GM12878 (cell line): ENCODE results near the gene SERPINF2.

Experiments used
- CHD2 ChIP-seq: IDR thresholded peaks from 2 replicates; pipeline ENCODE4 v1.6.1; 2011; ENCODE audit warnings: low read depth, low read length, improper control_type of control experiment, borderline replicate concordance
- CREM ChIP-seq: IDR thresholded peaks from 2 replicates; pipeline ENCODE4 v1.6.1; 2014; ENCODE audit warnings: antibody characterized with exemption, low read depth
- HDAC2 ChIP-seq: fragments of 200-600 bp; sonication (generic); IDR thresholded peaks from 2 replicates; pipeline ENCODE4 v1.6.1; 2017
- IRF3 ChIP-seq: fragments of 450-650 bp; IDR thresholded peaks from 2 replicates; pipeline ENCODE4 v1.6.1; 2014; ENCODE audit warnings: mild to moderate bottlenecking
- POLR2A ChIP-seq: IDR thresholded peaks from 2 replicates; pipeline ENCODE4 v1.6.1; 2011; ENCODE audit warnings: low read depth, mild to moderate bottlenecking, low read length
- POLR2AphosphoS5 ChIP-seq: IDR thresholded peaks from 2 replicates; pipeline ENCODE4 v1.6.1; 2011; ENCODE audit warnings: mild to moderate bottlenecking, low read length, inconsistent platforms
- SIN3A ChIP-seq: IDR thresholded peaks from 2 replicates; pipeline ENCODE4 v1.6.1; 2012; ENCODE audit warnings: low read depth, low read length, improper control_type of control experiment

- no peak for TF ChIP-seq POLR2AphosphoS5
- TF ChIP-seq HDAC2, result no peak
- no peak for TF ChIP-seq CHD2
- no peak for TF ChIP-seq CREM
- TF ChIP-seq POLR2A, result no peak
- no peak for TF ChIP-seq SIN3A
- TF ChIP-seq IRF3, result no peak
Measured at GRCh38 chr17:1774390-1775176, 31.9 kb downstream of the SERPINF2 start.
